ENCODE results near the gene CPNE5. TPM values are rescaled to one million over a fixed set of nuclear protein-coding genes. Genes with fewer than 3 reads are reported as not detected.

The CPNE5 gene
- total and polyA plus RNA-seq, 9 of the 15 experiments (the other 6 are each of a cell fraction or from before 2014, with no cell fraction given) = 0.14 to 1.0 (median 0.46) TPM; not detected in 2

DNA sequence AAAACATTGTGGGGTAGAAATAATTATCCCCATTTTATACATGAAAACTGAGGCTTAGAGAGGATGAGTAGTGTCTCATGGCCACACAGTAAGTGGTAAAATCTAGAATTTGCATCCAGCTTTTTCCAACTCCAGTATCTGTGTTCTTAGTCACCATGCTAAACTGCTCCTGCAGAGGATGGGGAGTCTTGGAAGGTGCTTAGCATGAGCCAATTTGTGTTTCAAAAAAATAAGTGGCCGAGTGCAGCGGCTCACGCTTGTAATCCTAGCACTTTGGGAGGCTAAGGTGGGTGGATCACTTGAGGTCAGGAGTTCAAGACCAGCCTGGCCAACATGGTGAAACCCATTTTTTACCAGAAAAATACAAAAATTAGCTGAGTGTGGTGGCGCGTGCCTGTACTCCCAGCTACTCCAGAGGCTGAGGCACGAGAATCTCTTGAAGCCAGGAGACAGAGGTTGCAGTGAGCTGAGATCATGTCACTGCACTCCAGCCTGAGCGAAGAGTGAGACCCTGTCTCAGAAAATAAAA is 48.9 kb upstream of the CPNE5 start (continued):
- TF ChIP-seq ELK1 (CRISPR knock-in tag; IDR thresholded peaks at IDR 0.05) (no peak), PHF20 (IDR thresholded peaks at IDR 0.05; ENCODE audit: partially characterized antibody) (no peak), CXXC5 (CRISPR knock-in tag; IDR thresholded peaks at IDR 0.05) (no peak), NUFIP1 (IDR thresholded peaks at IDR 0.05; ENCODE audit: partially characterized antibody) (peak; percentile 8), XRCC4 (IDR thresholded peaks at IDR 0.05; ENCODE audit: extremely low read depth, insufficient read depth, insufficient read length) (no peak), CREB3 (tag; conservative IDR thresholded peaks at IDR 0.05; ENCODE audit: low read depth) (peak; percentile 65; the same call in 1 of the 2 replicates), SMAD4 (CRISPR knock-in tag; conservative IDR thresholded peaks at IDR 0.05) (0 out of 2 replicates have a peak, but pooled peaks have one; percentile 55), ZNF280A (IDR thresholded peaks at IDR 0.05; ENCODE audit: low read depth, partially characterized antibody) (no peak), POLR2AphosphoS5 (IDR thresholded peaks at IDR 0.05; ENCODE audit: control insufficient read depth, insufficient read depth, low read depth, low read length) (no peak), ZNF274 (IDR thresholded peaks at IDR 0.05; ENCODE audit: borderline replicate concordance, low read depth, low read length) (no peak), PYGO2 (tag; IDR thresholded peaks at IDR 0.05) (no peak), ZBTB5 (IDR thresholded peaks at IDR 0.05) (no peak)
